ENCODE results near the gene ABCA13.

GRCh38 chr7:48429117-48429516 is 257.9 kb downstream of the ABCA13 start:
- no peak for TF ChIP-seq TAF1 (IDR thresholded peaks at IDR 0.05; ENCODE audit: low read depth)
- TF ChIP-seq, protein P1, sequence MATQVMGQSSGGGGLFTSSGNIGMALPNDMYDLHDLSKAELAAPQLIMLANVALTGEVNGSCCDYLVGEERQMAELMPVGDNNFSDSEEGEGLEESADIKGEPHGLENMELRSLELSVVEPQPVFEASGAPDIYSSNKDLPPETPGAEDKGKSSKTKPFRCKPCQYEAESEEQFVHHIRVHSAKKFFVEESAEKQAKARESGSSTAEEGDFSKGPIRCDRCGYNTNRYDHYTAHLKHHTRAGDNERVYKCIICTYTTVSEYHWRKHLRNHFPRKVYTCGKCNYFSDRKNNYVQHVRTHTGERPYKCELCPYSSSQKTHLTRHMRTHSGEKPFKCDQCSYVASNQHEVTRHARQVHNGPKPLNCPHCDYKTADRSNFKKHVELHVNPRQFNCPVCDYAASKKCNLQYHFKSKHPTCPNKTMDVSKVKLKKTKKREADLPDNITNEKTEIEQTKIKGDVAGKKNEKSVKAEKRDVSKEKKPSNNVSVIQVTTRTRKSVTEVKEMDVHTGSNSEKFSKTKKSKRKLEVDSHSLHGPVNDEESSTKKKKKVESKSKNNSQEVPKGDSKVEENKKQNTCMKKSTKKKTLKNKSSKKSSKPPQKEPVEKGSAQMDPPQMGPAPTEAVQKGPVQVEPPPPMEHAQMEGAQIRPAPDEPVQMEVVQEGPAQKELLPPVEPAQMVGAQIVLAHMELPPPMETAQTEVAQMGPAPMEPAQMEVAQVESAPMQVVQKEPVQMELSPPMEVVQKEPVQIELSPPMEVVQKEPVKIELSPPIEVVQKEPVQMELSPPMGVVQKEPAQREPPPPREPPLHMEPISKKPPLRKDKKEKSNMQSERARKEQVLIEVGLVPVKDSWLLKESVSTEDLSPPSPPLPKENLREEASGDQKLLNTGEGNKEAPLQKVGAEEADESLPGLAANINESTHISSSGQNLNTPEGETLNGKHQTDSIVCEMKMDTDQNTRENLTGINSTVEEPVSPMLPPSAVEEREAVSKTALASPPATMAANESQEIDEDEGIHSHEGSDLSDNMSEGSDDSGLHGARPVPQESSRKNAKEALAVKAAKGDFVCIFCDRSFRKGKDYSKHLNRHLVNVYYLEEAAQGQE (IDR thresholded peaks at IDR 0.05; ENCODE audit: low read depth), result no peak
- TF ChIP-seq ZBTB7A (IDR thresholded peaks at IDR 0.05; ENCODE audit: low read depth), result no peak
- TF ChIP-seq CEBPB (IDR thresholded peaks at IDR 0.05), result no peak
- TF ChIP-seq RAD21 (IDR thresholded peaks at IDR 0.05; ENCODE audit: low read depth), result no peak
- TF ChIP-seq FOXM1 (IDR thresholded peaks at IDR 0.05; ENCODE audit: borderline replicate concordance, low read depth), result no peak
- no peak for TF ChIP-seq CREB1 (IDR thresholded peaks at IDR 0.05; ENCODE audit: low read depth)
- no peak for TF ChIP-seq YY1 (IDR thresholded peaks at IDR 0.05; ENCODE audit: low read depth)

Data from Ishikawa (cell line).